ENCODE data around the gene RRBP1.
A peak's percentile ranks its signal among the peaks of the same experiment; 100 is the strongest.

Gene RRBP1

DNA sequence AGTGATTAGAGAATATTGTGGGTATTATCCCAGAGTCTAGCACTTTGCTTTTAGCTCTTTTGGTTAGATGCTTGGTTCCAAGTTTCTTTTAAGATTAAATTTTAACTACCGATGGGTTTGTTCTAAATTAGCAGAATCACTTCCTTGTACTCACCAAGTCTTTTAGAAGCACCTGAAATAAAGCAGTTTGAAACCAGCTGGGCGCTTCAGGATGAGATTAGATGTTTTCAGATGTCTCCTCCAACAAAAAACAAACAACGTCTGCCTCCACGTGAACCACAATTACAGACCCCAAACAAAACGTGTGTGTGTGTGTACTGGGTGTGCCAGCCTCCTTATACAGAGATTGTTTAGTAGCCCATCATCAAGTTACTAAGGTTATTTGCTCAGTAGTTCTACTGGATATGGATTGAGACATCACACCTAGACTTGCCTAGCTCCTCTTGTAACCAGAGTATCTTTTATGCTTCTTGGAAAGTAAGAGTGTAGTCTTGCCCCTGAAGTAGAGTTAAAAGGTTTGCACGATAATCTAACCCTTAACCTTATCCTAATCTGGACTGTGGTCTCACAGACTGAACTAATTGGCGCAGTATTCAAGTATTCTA is 109.9 kb downstream of the RRBP1 start:
- peak overlapping the region; percentile 14 for H3K4me3 ChIP-seq (ENCODE audit: control insufficient read depth, low read depth, low read length)
- TF ChIP-seq, protein P1, sequence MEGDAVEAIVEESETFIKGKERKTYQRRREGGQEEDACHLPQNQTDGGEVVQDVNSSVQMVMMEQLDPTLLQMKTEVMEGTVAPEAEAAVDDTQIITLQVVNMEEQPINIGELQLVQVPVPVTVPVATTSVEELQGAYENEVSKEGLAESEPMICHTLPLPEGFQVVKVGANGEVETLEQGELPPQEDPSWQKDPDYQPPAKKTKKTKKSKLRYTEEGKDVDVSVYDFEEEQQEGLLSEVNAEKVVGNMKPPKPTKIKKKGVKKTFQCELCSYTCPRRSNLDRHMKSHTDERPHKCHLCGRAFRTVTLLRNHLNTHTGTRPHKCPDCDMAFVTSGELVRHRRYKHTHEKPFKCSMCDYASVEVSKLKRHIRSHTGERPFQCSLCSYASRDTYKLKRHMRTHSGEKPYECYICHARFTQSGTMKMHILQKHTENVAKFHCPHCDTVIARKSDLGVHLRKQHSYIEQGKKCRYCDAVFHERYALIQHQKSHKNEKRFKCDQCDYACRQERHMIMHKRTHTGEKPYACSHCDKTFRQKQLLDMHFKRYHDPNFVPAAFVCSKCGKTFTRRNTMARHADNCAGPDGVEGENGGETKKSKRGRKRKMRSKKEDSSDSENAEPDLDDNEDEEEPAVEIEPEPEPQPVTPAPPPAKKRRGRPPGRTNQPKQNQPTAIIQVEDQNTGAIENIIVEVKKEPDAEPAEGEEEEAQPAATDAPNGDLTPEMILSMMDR (conservative IDR thresholded peaks at IDR 0.05; ENCODE audit: control insufficient read depth, insufficient read depth, low read depth, low read length) = no peak
- no peak for DNase-seq (ENCODE audit: low read depth)

DNA sequence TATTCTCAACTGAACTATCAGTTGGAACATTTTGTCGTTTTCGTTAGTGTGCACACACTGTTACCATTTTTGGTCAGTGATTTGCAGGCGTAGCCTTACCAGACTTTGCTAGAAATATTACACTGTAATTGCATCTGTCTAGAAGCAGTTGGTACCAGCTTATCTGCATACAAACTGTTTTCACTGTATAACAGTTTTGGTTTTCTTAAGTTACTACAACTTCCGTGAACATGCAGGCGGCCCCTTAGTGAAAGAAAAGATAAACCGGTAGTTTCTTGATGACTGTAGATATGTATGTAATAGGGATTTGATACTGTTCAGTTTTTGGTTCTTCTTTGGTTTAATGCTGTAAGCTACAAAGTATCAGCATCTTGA is 110.9 kb downstream of the RRBP1 start:
- DNase-seq (ENCODE audit: low read depth) = no peak
- peak overlapping the region; percentile 92 for H3K4me3 ChIP-seq (ENCODE audit: control insufficient read depth, low read depth, low read length)
- TF ChIP-seq, protein P1 (conservative IDR thresholded peaks at IDR 0.05; ENCODE audit: control insufficient read depth, insufficient read depth, low read depth, low read length) = no peak

DNA sequence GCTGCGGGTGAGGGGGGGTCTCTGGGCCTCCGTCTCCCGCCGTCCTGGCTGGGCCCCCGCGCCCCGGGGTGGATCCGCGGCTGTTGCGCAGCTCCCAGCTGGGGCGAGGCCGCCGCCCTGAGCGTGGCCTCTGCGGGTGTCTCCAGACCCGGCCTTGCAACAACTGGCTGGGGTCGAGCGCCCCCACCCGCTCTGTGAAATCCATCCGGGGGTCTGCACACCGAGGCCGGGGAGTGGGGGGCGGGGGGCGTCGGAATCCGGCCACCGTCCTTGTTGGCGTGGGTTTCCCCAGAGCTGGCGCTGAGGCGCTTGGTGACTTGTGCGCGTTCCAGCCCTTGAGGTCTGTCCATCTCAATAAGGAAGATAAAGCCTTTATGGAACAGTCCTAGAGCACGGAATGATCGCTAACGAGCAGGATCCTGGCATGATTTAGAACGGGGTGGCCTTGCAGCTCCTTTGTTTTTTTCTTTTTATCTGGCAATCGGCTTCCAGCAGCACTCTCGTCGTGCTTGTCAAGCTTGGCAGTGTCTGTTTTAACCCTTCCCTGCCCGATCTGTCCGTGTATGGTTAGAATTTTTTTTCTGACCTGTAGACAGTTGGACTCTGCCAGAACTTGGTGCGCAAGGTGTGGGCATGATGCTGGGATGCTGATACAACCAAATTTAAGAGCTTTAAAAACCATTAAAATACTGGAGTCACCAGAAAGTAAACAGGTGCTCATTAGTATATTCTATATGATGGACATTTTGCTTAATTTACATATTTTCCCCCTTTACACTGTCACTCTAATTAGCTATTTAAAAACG is 111.5 kb downstream of the RRBP1 start:
- peak overlapping the region; percentile 92 for H3K4me3 ChIP-seq (ENCODE audit: control insufficient read depth, low read depth, low read length)
- peak; percentile 41 for DNase-seq (ENCODE audit: low read depth)
- TF ChIP-seq, protein P1 (conservative IDR thresholded peaks at IDR 0.05; ENCODE audit: control insufficient read depth, insufficient read depth, low read depth, low read length) = no peak

DNA sequence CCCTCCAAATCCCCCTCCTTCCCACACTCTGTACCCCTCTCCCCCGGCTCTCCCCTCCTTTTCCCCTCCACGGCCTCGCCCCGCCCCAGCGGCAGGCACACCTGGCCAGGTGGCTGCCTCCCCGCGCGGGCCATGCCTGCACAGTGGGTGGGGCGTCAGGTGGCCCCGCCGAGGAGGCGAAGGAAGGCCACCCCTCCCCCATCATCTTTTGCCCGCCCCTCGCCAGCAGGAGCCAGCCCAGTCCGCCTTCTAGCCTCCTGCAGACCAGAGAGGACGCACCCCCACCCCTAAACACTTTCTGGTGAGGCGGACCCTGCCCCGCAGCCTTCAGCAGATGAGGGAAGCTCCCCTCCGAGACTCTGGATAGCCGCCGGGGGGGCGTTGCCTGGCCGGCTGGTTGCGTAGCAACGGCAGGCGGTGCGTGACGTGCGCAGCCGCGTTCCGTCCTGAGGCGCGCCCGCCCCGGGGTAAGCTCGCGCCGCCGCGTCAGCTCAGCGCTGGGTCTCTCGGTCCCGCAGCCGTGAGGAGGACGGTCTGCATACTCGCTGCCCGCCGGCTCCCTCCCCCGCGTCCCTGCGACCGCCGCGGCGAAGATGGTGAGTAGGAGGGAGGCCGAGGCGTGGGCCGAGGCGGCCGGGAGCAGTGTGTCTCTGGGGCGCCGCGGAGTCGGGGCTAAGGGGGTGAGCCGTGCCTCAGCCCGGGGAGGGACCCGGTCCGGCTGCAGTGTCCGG is 112.3 kb downstream of the RRBP1 start, which contains the start of gene DSTN:
DSTN (plus strand) TSS at position 460 of the 731 bp plus-strand sequence; CDS start at position 594, 134 bp downstream.
- peak; percentile 90 for DNase-seq (ENCODE audit: low read depth)
- TF ChIP-seq, protein P1 (conservative IDR thresholded peaks at IDR 0.05; ENCODE audit: control insufficient read depth, insufficient read depth, low read depth, low read length) = no peak
- peak within 1 kb of the TSS; percentile 92 for H3K4me3 ChIP-seq (ENCODE audit: control insufficient read depth, low read depth, low read length)

DNA sequence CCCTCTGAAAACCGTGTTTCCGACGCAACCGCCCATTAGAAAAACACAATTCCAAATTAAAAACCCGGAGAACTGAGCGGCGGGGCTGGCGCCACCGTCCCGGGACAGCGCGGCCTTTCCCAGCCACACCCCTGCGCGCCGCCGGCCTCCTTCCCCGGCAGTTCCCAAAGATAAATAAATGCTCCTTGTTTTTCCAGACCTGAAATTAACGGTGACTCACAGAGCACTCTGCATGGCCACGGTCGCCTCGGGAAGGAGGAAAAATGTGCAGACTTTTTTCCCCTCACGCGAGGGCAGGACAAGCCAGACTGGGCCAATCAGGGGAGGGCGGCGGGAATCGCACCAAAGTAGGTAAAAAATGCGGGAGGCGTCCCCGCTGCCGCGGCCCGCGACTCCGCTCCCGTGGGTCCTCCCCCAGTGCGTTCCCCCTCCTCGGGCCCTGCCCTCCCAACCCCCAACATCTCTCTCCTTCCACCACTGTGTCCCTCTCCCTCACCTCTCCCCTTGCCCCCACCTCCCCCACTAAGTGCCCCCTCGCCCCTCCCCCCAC is 113.0 kb downstream of the RRBP1 start:
- peak overlapping the region; percentile 92 for H3K4me3 ChIP-seq (ENCODE audit: control insufficient read depth, low read depth, low read length)
- DNase-seq (ENCODE audit: low read depth) = peak; percentile 97
- TF ChIP-seq, protein P1 (conservative IDR thresholded peaks at IDR 0.05; ENCODE audit: control insufficient read depth, insufficient read depth, low read depth, low read length) = no peak

DNA sequence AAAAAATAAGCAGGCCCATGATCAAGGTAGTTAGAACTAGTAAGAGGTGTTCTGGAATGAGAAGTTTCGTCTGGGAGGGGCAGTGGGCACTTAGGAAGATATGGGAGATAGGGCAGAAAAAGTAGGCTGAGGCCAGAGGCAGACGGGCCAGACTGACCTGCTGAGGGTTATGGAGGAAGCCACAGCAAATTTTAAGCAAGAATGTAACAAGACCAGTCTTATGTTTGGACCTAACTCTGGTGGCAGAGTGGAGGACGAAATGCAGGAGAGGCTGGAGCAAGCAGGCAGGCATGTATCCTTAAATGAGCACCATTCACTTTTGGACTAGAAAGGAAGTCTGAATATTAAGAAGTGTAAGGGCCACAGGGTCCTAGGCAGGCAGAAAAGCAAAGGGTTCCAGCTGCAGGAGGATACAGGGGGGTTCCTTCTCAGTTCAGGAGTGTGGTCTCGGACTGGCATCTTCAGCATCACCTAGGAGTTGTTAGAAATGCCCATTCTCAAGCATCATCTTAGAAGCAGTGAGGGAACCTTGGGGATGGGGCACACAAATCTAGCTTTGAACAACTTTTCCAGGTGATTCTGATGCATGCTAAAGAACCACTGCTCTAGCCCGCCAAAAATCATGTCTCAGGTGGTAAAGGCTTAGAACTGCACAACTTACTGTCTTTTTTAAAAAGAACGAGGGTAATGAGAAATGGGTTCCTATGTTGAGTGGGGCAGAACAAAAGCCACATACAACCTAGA is 113.8 kb downstream of the RRBP1 start:
- TF ChIP-seq, protein P1 (conservative IDR thresholded peaks at IDR 0.05; ENCODE audit: control insufficient read depth, insufficient read depth, low read depth, low read length) = no peak
- peak overlapping the region; percentile 92 for H3K4me3 ChIP-seq (ENCODE audit: control insufficient read depth, low read depth, low read length)
- no peak for DNase-seq (ENCODE audit: low read depth)

Data from fibroblast of mammary gland (primary cell).